ENCODE data around the gene SDF4.
"Not testable (repeated sequence)": the region's sequence is repeated elsewhere in the genome, so short reads cannot be mapped to it uniquely, and the experiment has no call there.

The SDF4 gene

GRCh38 chr1:1259540-1259939, 27.7 kb upstream of the SDF4 start:
- DNase-seq (ENCODE audit: low spot score): no peak

GRCh38 chr1:1259119-1259488, 27.3 kb upstream of the SDF4 start:
- no peak for DNase-seq (ENCODE audit: low spot score)

- DNase-seq (ENCODE audit: low spot score): no peak
Observed at GRCh38 chr1:1256956-1257871, 25.4 kb upstream of the SDF4 start.

- DNase-seq (ENCODE audit: low spot score): no peak
Observed at GRCh38 chr1:1255611-1256010, 23.8 kb upstream of the SDF4 start.

GRCh38 chr1:1255078-1255477, 23.3 kb upstream of the SDF4 start:
- no peak for DNase-seq (ENCODE audit: low spot score)

GRCh38 chr1:1254667-1254998, 22.8 kb upstream of the SDF4 start:
- DNase-seq (ENCODE audit: low spot score): no peak

- no peak for DNase-seq (ENCODE audit: low spot score)
Observed at GRCh38 chr1:1253972-1254666, 22.3 kb upstream of the SDF4 start.

GRCh38 chr1:1253314-1253713, 21.5 kb upstream of the SDF4 start:
- no peak for DNase-seq (ENCODE audit: low spot score)

GRCh38 chr1:1250786-1251284, 19.0 kb upstream of the SDF4 start:
- DNase-seq (ENCODE audit: low spot score): no peak

GRCh38 chr1:1248009-1248913, 16.5 kb upstream of the SDF4 start:
- not testable (repeated sequence) for DNase-seq (ENCODE audit: low spot score)

GRCh38 chr1:1247341-1247913, 15.6 kb upstream of the SDF4 start:
- no peak for DNase-seq (ENCODE audit: low spot score)

GRCh38 chr1:1246577-1247340, 15.0 kb upstream of the SDF4 start, which contains the start of gene C1QTNF12:
TSS of gene C1QTNF12 (minus strand) at chr1:1246722. CDS start at chr1:1246690, 32 bp downstream.
- DNase-seq (ENCODE audit: low spot score): no peak

GRCh38 chr1:1245817-1246576, 14.2 kb upstream of the SDF4 start:
- no peak for DNase-seq (ENCODE audit: low spot score)

GRCh38 chr1:1245178-1245816, 13.5 kb upstream of the SDF4 start:
- no peak for DNase-seq (ENCODE audit: low spot score)

- no peak for DNase-seq (ENCODE audit: low spot score)
Observed at GRCh38 chr1:1244192-1244811, 12.5 kb upstream of the SDF4 start.

GRCh38 chr1:1243807-1244191, 12.0 kb upstream of the SDF4 start:
- DNase-seq (ENCODE audit: low spot score): no peak

GRCh38 chr1:1243266-1243660, 11.5 kb upstream of the SDF4 start:
- no peak for DNase-seq (ENCODE audit: low spot score)

- DNase-seq (ENCODE audit: low spot score): no peak
Observed at GRCh38 chr1:1242461-1243265, 10.9 kb upstream of the SDF4 start.
